ENCODE data around the gene FKBP15. TPM values are rescaled to one million over a fixed set of nuclear protein-coding genes. Genes with fewer than 3 reads are reported as not detected.

FKBP15 gene
- total and polyA plus RNA-seq, 2 of the 13 experiments (the other 11 are each of a cell fraction or from before 2014, with no cell fraction given): 12.3 to 18.6 TPM

DNA sequence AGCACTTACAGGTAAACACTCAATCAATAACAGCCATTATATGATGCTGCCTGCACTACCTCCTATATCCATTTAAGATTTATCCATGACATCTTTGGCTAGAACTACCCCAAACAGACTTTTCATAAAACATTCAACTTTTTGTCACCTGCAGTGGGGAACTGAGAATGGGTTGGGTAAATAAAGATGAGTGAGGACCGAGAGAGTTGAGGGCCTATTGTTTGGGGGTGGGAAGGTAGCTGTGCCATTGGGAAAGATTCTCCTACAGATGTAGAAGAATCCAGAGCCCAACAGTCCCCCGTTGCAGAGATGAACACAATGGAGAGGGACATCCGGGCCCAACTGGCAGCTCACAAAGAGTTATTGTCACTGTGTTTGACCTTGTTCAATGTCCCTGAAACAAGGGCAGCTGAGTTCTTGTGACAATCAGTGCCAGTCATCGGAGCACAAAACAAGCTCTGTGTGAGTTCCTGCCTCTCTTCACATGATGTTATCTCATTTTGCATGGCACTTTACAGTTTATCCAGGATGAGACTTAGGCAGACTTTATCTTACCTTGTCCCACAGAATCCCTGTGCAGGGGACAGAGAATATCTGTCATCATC, 81.8 kb downstream of the FKBP15 start (continued):
- TF ChIP-seq, protein P1, sequence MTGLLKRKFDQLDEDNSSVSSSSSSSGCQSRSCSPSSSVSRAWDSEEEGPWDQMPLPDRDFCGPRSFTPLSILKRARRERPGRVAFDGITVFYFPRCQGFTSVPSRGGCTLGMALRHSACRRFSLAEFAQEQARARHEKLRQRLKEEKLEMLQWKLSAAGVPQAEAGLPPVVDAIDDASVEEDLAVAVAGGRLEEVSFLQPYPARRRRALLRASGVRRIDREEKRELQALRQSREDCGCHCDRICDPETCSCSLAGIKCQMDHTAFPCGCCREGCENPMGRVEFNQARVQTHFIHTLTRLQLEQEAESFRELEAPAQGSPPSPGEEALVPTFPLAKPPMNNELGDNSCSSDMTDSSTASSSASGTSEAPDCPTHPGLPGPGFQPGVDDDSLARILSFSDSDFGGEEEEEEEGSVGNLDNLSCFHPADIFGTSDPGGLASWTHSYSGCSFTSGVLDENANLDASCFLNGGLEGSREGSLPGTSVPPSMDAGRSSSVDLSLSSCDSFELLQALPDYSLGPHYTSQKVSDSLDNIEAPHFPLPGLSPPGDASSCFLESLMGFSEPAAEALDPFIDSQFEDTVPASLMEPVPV (CRISPR knock-in tag; IDR thresholded peaks at IDR 0.05): peak; percentile 70; the same call in 1 of the 2 replicates
- peak; percentile 56 for TF ChIP-seq ASH2L (IDR thresholded peaks at IDR 0.05; ENCODE audit: insufficient read length, low read depth, low read length)
- TF ChIP-seq, protein P2, sequence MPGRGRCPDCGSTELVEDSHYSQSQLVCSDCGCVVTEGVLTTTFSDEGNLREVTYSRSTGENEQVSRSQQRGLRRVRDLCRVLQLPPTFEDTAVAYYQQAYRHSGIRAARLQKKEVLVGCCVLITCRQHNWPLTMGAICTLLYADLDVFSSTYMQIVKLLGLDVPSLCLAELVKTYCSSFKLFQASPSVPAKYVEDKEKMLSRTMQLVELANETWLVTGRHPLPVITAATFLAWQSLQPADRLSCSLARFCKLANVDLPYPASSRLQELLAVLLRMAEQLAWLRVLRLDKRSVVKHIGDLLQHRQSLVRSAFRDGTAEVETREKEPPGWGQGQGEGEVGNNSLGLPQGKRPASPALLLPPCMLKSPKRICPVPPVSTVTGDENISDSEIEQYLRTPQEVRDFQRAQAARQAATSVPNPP (CRISPR knock-in tag; IDR thresholded peaks at IDR 0.05): no peak
- TF ChIP-seq WIZ (CRISPR knock-in tag; IDR thresholded peaks at IDR 0.05): no peak
- TF ChIP-seq ZNF816 (CRISPR knock-in tag; IDR thresholded peaks at IDR 0.05; ENCODE audit: borderline replicate concordance): no peak
- TF ChIP-seq PBX2 (CRISPR knock-in tag; IDR thresholded peaks at IDR 0.05): peak; percentile 57; the same call in 1 of the 2 replicates
- TF ChIP-seq ZFP90 (CRISPR knock-in tag; IDR thresholded peaks at IDR 0.05; ENCODE audit: borderline replicate concordance): no peak
- TF ChIP-seq BRCA1 (CRISPR knock-in tag; IDR thresholded peaks at IDR 0.05): no peak
- no peak for TF ChIP-seq TIGD3 (CRISPR knock-in tag; IDR thresholded peaks at IDR 0.05; ENCODE audit: borderline replicate concordance)
- no peak for TF ChIP-seq ZNF484 (CRISPR knock-in tag; IDR thresholded peaks at IDR 0.05; ENCODE audit: borderline replicate concordance, low read depth)
- peak; percentile 20; the same call in 1 of the 2 replicates for TF ChIP-seq SP5 (CRISPR knock-in tag; IDR thresholded peaks at IDR 0.05; ENCODE audit: borderline replicate concordance, low read depth)
- TF ChIP-seq, protein P3, sequence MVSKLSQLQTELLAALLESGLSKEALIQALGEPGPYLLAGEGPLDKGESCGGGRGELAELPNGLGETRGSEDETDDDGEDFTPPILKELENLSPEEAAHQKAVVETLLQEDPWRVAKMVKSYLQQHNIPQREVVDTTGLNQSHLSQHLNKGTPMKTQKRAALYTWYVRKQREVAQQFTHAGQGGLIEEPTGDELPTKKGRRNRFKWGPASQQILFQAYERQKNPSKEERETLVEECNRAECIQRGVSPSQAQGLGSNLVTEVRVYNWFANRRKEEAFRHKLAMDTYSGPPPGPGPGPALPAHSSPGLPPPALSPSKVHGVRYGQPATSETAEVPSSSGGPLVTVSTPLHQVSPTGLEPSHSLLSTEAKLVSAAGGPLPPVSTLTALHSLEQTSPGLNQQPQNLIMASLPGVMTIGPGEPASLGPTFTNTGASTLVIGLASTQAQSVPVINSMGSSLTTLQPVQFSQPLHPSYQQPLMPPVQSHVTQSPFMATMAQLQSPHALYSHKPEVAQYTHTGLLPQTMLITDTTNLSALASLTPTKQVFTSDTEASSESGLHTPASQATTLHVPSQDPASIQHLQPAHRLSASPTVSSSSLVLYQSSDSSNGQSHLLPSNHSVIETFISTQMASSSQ (IDR thresholded peaks at IDR 0.05; ENCODE audit: low read depth): no peak
- TF ChIP-seq, protein P3 (CRISPR knock-in tag; IDR thresholded peaks at IDR 0.05; ENCODE audit: borderline replicate concordance): peak; percentile 61; the same call in 1 of the 2 replicates
- no peak for TF ChIP-seq ELF1 (CRISPR knock-in tag; IDR thresholded peaks at IDR 0.05)
- peak; percentile 89 for TF ChIP-seq RXRB (CRISPR knock-in tag; IDR thresholded peaks at IDR 0.05; ENCODE audit: borderline replicate concordance)
- TF ChIP-seq ARNTL (CRISPR knock-in tag; IDR thresholded peaks at IDR 0.05): no peak
- TF ChIP-seq ZMYM2 (CRISPR knock-in tag; IDR thresholded peaks at IDR 0.05): no peak
- TF ChIP-seq SIN3A (IDR thresholded peaks at IDR 0.05; ENCODE audit: borderline replicate concordance, low read depth, low read length): no peak

Data from HepG2 (cell line).